ENCODE measurements around the gene KDM2A. TPM values are rescaled to one million over a fixed set of nuclear protein-coding genes. Genes with fewer than 3 reads are reported as not detected.

KDM2A gene
- total RNA-seq, 1 experiment from 2014 or later = 121 TPM

DNA sequence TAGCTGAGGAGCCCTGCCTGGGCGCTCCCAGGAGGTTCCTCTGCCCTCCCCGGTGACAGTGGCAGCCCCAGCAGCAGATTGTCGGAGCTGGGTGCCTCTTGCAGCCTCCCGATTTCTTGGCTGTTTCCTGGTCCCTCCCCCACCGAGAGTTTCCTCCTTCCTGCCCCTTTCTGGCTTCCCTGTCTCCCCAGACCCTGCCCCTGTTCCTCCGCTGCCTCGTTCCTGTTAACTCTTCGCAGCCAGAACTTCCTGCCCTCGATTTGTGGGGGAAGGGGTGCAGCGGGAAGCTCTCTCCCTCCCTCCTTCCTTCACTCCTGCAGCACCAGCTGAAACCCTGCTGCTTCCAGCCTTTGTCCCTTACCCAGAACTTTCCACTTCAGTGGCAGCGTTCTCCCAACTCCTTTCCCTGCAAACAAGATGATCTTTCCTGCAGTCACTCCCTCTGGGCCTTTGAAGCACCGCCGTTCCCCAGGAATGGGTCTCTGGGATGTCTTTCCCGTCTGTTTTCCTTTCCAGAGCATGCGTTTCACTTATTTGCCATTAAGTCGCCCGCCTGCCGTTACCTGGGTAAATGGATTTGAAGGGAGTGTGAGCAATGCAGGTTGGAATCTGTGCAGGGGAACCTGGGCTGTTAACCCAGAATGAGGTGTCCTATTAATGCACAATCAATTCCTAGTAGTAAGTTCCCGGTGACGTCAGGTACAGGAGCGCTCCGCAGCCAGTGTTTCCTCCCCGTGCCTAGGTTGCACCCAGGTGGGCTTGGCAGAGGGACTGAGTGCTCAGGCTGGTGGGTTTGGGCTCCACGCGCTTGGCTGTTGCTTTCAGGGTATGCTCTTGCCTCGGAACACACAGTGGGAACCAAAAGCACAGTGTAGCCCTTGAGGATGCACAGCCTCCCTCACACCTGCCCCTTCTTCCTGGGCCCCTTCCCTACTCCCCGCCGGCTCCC, 151.5 kb downstream of the KDM2A start:
- POLR2A ChIA-PET (ENCODE audit: low non-redundant PET) = interaction anchor here (0.7 kb wide), 1 partner anchor 31 kb away, joined by 3 read pairs; no protein-coding TSS in a partner anchor
- peak overlapping the region; percentile 32 for H3K4me3 ChIP-seq (ENCODE audit: low read depth, low read length, poor library complexity, severe bottlenecking)

DNA sequence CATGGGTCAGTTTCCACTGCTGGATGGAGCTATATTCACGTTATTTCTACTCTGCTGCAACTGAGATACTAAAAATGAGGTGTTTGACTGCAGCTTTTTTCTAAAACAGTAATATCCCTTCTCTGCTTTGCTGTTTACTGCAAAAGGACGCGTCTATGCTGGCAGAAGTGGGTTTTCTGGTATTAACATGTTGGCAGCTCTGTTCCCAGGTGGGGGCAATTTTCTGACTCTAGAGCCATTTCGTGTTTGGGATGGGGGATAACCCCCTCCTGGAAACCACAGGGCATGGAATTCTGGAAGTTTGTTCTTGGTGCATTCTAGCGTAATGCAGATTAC, 152.1 kb downstream of the KDM2A start:
- Histone ChIP-seq H3K4me1 (ENCODE audit: insufficient read depth, low read length, poor library complexity, severe bottlenecking) (peaks cover 83% of the 10 kb centered on the region), H3K4me3 (ENCODE audit: low read depth, low read length, poor library complexity, severe bottlenecking) (peak overlapping the region; percentile 32), H3K27me3 (replicated peaks; ENCODE audit: insufficient read depth, low read depth, low read length, poor library complexity) (no peaks in the 10 kb centered on the region), H3K27ac (ENCODE audit: low read depth, low read length, poor library complexity, severe bottlenecking) (peak overlapping the region; percentile 83), H3K36me3 (ENCODE audit: insufficient read depth, low read length, poor library complexity, severe bottlenecking) (peaks cover 26% of the 10 kb centered on the region), H3K9me3 (ENCODE audit: low read depth, low read length, poor library complexity, severe bottlenecking) (no peaks in the 10 kb centered on the region)
- intact Hi-C loops (cut with micrococcal nuclease; ENCODE audit: unreplicated experiment) = loop anchor here (2.0 kb wide), 1 partner anchor 18 kb away; the partner anchor contains the start of gene ANKRD13D
- TF ChIP-seq EZH2 (IDR thresholded peaks at IDR 0.05; ENCODE audit: borderline replicate concordance, low read depth, low read length, poor library complexity, severe bottlenecking) = no peak
- TF ChIP-seq, protein P1, sequence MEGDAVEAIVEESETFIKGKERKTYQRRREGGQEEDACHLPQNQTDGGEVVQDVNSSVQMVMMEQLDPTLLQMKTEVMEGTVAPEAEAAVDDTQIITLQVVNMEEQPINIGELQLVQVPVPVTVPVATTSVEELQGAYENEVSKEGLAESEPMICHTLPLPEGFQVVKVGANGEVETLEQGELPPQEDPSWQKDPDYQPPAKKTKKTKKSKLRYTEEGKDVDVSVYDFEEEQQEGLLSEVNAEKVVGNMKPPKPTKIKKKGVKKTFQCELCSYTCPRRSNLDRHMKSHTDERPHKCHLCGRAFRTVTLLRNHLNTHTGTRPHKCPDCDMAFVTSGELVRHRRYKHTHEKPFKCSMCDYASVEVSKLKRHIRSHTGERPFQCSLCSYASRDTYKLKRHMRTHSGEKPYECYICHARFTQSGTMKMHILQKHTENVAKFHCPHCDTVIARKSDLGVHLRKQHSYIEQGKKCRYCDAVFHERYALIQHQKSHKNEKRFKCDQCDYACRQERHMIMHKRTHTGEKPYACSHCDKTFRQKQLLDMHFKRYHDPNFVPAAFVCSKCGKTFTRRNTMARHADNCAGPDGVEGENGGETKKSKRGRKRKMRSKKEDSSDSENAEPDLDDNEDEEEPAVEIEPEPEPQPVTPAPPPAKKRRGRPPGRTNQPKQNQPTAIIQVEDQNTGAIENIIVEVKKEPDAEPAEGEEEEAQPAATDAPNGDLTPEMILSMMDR (conservative IDR thresholded peaks at IDR 0.05; ENCODE audit: low read depth, low read length) = no peak
- ChIA-PET CTCF (interaction anchor here (2.3 kb wide), 1 partner anchor 46 kb away, joined by 10 read pairs; no protein-coding TSS in a partner anchor), POLR2A (ENCODE audit: low non-redundant PET) (interaction anchor here (0.7 kb wide), 1 partner anchor 30 kb away, joined by 3 read pairs; no protein-coding TSS in a partner anchor)
- TSS peak; percentile 6 for BruUV-seq (replicated peaks)
- DNase-seq (ENCODE audit: low spot score) = no peak

More for the DNA sequence above, 151.5 kb downstream of the KDM2A start:
- peaks cover 84% of the 10 kb centered on the region for H3K4me1 ChIP-seq (ENCODE audit: insufficient read depth, low read length, poor library complexity, severe bottlenecking)
- no peaks in the 10 kb centered on the region for H3K9me3 ChIP-seq (ENCODE audit: low read depth, low read length, poor library complexity, severe bottlenecking)
- no TSS peak for BruUV-seq (replicated peaks)
- DNase-seq (ENCODE audit: low spot score) = peak; percentile 93
- intact Hi-C loops (cut with micrococcal nuclease; ENCODE audit: unreplicated experiment) = loop anchor here (2.0 kb wide), 1 partner anchor 18 kb away; the partner anchor contains the start of gene ANKRD13D
- H3K36me3 ChIP-seq (ENCODE audit: insufficient read depth, low read length, poor library complexity, severe bottlenecking) = peaks cover 26% of the 10 kb centered on the region
- no peaks in the 10 kb centered on the region for H3K27me3 ChIP-seq (replicated peaks; ENCODE audit: insufficient read depth, low read depth, low read length, poor library complexity)
- no peak for TF ChIP-seq EZH2 (IDR thresholded peaks at IDR 0.05; ENCODE audit: borderline replicate concordance, low read depth, low read length, poor library complexity, severe bottlenecking)
- TF ChIP-seq, protein P1 (conservative IDR thresholded peaks at IDR 0.05; ENCODE audit: low read depth, low read length) = no peak
- H3K27ac ChIP-seq (ENCODE audit: low read depth, low read length, poor library complexity, severe bottlenecking) = peak overlapping the region; percentile 83
- CTCF ChIA-PET = interaction anchor here (0.9 to 2.3 kb wide), 3 partner anchors 9 to 47 kb away, joined by 3 to 10 read pairs (median 8); no protein-coding TSS in a partner anchor

DNA sequence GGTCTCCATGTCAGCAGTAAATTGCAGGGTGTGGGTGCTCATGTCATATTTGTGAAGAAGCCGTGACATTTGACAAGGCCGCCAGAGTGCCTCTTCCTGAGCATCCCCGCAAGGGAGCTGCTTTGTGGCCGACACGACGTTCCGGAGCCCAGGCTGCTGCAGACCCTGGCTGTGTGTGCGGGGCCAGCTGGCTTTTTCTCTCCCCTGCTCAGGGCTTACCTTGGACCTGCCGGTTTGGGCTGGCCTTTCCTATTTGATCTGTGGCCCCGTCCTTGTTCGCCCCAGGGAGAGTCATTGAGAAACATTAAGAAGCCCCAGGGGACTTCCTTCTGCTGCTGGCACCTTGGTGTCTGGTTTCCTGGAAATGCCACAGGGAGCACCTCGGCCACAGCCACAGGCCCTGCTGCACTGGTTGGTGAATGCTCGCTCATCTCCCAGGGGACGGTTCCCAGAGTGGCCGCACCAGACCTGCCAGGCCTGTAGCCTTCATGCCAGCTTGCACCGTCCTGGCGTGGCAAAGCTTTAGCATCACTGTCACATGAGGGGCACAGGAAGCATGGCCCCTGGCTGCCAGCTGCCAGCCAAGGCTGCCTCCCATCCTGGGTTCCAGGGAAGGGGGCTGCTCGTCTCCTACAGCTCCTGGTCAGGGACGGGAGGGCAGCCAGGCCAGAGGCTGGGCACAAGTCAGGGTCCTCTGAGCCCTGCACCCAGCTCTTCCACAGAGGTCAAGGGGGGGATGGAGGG, 152.7 kb downstream of the KDM2A start:
- Histone ChIP-seq H3K4me3 (ENCODE audit: low read depth, low read length, poor library complexity, severe bottlenecking) (no peak overlapping the region), H3K36me3 (ENCODE audit: insufficient read depth, low read length, poor library complexity, severe bottlenecking) (peaks cover 26% of the 10 kb centered on the region), H3K9me3 (ENCODE audit: low read depth, low read length, poor library complexity, severe bottlenecking) (no peaks in the 10 kb centered on the region), H3K27ac (ENCODE audit: low read depth, low read length, poor library complexity, severe bottlenecking) (peak overlapping the region; percentile 83), H3K27me3 (replicated peaks; ENCODE audit: insufficient read depth, low read depth, low read length, poor library complexity) (no peaks in the 10 kb centered on the region), H3K4me1 (ENCODE audit: insufficient read depth, low read length, poor library complexity, severe bottlenecking) (peaks cover 88% of the 10 kb centered on the region)
- DNase-seq (ENCODE audit: low spot score) = peak; percentile 54
- POLR2A ChIA-PET (ENCODE audit: low non-redundant PET) = no interaction called here
- CTCF ChIA-PET = interaction anchor here (2.3 kb wide), 1 partner anchor 46 kb away, joined by 10 read pairs; no protein-coding TSS in a partner anchor
- intact Hi-C loops (cut with micrococcal nuclease; ENCODE audit: unreplicated experiment) = loop anchor here (2.0 kb wide), 1 partner anchor 17 kb away; the partner anchor contains the start of gene ANKRD13D
- no TSS peak for BruUV-seq (replicated peaks)
- no peak for TF ChIP-seq EZH2 (IDR thresholded peaks at IDR 0.05; ENCODE audit: borderline replicate concordance, low read depth, low read length, poor library complexity, severe bottlenecking)
- TF ChIP-seq, protein P1 (conservative IDR thresholded peaks at IDR 0.05; ENCODE audit: low read depth, low read length) = no peak
